Measurements from ENCODE around the gene MTR.

Gene MTR

DNA sequence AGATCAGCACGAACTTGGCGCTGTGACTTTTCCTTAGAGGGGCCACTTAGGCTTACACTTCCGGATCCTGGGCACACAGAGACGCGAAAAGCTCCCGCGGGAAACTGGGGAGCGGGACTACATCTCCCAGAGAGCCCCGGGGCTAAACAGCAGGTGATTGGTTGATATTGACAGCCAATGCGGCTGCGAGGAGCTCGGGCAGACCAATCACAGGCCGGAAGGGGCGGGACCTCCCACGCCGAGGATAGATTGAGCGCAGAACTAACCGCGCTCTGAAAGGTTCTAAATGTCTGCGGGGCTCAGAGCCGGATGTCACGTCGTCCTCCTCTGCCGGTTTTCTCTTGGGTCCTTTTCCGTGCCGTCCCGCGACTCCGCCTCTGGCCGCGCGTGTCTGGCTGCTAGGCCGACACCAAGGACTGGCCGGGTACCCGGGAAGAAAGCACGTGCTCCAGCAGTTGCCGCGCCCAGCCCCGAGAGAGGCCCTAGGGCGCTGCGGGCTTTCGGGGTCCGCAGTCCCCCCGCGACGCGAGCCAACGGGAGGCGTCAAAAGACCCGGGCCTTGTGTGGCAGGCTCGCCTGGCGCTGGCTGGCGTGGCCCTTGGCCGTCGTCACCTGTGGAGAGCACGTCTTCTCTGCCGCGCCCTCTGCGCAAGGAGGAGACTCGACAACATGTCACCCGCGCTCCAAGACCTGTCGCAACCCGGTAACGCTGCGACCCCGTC, at the start of gene MTR:
Gene MTR (plus strand): TSS at position 258 of the 722 bp plus-strand sequence. CDS start 412 bp downstream, at position 670.
- DNase-seq (ENCODE audit: low spot score) = peak; percentile 100

DNA sequence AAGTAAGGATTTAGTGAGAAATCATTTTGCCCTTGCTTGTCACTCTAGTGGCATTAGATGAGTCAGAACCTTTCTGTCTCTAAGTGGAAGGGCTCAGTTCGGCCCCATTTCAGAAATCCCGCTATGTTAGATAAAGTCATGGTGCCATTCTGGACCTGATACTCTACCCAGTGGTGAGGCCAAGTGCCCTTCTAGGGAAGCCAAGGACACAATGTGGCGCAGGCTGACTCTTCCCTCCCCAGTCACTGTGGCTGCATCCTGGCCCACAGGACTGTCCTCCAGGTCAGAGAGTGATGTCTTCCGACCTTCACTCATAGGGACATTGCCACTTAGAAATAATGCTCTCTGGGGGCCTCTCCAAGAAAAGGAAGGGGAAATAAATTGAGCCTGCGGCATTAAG, 48.3 kb upstream of the MTR start:
- DNase-seq (ENCODE audit: low spot score) = no peak

DNA sequence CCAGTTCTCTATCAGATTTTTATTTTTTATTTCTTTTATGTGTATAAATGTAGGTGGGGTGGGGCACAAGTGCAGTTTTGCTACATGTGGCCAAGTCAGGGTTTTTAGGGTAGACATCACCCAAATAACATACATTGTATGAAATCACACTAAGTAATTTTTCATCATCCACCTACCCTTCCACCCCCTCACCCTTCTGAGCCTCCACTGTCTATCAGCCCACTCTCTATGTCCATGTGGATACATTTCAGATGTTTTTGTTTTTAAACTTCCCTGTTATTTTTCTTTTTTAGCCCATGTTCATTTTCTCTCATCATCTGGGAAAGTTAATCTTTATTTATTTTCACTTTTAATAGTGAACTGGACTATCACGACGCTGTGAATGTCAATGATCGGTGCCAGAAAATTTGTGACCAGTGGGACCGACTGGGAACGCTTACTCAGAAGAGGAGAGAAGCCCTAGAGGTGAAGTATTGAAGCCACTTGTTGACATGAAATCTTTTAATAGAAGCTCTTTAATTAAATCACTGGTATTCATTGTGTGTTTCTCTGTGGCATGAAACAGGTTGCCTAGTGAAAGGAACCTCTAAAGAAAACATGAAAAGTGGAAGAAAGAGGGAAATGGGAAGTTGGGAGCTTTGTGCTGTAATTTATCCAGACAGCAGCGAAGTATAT, 47.6 kb upstream of the MTR start:
- no peak for DNase-seq (ENCODE audit: low spot score)

DNA sequence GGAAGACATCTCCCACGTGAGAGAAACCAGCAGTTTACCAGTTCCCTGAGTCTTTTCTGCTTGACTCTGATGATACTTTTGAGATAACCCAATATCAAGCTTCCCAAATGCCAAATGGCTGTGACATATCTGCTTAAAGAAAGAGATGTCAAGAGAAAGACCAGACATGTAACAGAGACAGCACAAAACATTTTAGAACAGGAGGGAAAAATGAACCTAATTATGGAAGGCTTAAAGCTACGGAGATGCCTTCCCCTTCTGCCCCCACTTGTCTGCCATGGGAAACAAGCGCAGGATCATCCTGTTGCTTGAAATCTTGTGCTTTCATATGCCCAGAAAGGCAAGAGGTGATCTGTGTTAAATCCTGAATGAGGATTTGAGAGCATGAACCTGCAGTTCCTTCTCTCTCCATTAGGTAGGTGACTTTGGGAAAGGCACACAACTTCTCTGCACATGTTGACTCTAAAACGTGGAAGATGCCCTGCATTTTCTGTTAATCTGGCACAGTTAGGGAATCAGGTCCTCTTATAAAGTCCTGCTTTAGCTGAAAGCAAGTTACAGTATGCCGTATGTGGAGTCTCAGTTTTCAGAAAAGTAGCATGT, 46.7 kb upstream of the MTR start:
- DNase-seq (ENCODE audit: low spot score) = no peak

DNA sequence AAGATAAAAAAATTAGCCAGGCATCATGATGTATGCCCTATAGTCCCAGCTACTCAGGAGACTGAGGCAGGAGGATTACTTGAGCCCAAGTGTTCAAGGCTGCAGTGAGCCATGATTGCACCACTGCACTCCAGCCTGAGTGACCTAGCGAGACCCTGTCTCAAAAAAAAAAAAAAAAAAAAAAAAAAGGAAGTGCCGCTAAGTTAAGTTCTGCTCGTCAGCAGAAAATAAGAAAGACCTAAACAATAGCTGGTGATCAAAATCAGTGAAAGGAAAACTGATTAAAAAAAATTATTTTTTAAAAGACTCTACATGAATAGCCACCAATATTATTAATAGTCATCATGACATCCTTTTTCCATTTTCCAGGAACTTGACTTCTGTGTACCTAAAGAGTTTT, 44.2 kb upstream of the MTR start:
- DNase-seq (ENCODE audit: low spot score) = no peak

DNA sequence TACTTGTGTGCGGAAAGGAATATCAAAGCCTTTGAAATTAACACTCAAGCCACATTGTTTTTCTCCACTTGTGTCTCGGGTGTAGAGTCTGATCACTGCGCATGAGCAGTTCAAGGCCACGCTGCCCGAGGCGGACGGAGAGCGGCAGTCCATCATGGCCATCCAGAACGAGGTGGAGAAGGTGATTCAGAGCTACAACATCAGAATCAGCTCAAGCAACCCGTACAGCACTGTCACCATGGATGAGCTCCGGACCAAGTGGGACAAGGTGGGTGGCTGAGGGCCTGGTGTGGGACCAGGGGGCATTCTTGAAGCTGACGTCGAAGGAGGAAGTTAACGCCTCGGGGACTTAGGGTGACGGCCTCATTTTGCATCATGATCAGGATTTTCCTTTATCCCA, 43.7 kb upstream of the MTR start:
- no peak for DNase-seq (ENCODE audit: low spot score)

DNA sequence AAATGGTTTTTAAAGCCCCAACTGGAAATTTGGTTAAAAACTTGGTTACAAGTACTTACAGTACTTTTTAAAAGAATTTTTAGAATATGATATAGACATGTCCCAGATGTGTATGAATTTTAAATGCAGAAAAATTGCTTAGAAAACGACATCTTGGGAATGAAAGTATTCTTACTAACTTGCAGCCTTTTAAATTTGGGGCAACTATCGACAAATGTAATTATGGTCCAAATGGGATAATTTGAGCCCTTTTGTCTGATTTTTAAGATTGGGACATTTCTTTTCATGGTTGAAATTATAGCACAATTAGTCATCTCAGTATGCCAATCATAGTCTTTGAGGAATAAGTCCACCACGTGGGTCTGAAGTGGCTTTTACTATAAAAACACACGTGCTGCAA, 43.2 kb upstream of the MTR start:
- no peak for DNase-seq (ENCODE audit: low spot score)

DNA sequence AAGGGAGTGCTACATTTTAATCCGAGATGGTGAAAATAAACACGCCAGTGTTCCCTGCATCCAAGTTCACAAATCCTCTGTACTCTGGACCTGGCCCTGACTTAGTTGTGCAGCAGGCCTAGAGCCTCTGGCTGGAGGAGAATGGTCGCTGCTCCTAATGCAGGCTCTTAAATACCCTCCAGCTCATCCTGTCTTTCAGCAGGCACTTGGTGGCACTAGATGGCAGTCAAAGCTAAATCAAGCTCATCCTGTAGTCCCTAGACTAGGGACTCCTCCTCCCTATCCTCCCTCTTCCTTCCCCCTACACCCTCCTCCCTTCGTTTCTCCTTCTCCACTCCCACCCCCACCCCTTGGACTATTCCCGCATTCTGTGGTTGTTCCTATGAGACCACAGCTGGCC, 41.6 kb upstream of the MTR start:
- DNase-seq (ENCODE audit: low spot score) = peak; percentile 24

DNA sequence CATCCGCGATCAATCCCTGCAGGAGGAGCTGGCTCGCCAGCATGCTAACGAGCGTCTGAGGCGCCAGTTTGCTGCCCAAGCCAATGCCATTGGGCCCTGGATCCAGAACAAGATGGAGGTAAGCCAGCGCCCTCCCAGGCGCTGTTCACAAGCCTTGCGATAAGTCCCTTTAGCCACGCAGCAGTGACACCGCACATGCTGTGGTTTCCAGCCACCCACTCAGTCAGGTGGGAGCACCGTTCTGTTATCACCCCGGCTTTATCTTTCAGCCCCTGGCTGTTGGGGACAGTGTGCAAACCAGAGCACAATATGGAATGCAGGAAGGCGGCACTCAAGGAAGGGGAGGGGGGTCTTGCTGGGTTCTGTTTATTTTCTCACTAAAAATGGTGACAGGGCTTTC, 41.1 kb upstream of the MTR start:
- no peak for DNase-seq (ENCODE audit: low spot score)

DNA sequence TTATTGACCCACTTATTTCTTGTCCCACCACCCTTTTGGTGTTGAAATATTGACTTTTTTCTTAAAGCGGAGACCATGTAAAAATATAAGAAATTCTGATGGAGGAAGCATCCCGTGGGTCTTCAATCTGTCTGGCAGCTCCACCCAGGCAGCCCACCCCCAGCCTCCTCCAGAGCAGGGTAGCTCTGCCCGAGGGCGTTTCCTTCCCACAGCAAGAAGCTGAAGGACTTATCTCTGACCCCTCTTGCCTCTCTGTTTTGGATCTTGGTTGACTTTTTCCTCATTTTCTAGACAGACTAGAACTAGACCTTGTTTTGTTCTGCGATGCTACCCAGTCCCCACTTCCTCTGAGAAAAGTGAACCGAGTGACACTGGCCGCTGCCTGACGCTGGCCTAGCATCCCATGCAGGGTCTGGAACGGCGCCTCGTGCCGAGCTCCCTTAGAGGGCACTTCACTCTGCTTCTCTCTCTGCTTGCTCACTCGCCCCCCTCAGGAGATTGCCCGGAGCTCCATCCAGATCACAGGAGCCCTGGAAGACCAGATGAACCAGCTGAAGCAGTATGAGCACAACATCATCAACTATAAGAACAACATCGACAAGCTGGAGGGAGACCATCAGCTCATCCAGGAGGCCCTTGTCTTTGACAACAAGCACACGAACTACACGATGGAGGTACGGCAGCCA, 40.4 kb upstream of the MTR start:
- DNase-seq (ENCODE audit: low spot score) = no peak

DNA sequence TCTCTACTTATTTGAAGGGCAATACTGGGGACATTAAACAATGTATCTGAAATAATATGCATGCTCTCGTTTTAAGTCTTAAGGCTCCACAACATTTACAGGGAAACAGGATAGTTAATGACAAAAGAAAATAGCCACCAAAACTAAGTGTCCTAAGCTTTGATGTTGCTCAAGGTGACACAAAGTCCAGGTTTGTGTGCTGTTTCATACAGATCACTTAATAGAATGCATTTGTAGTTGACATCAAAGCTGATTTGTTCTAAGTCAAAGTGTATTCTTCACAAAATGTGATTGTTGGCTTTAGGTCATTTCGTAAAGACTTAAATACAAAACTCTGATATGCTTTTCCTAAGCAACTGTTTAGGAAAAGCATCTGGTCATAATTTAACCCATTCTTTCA, 37.5 kb upstream of the MTR start:
- DNase-seq (ENCODE audit: low spot score) = no peak

DNA sequence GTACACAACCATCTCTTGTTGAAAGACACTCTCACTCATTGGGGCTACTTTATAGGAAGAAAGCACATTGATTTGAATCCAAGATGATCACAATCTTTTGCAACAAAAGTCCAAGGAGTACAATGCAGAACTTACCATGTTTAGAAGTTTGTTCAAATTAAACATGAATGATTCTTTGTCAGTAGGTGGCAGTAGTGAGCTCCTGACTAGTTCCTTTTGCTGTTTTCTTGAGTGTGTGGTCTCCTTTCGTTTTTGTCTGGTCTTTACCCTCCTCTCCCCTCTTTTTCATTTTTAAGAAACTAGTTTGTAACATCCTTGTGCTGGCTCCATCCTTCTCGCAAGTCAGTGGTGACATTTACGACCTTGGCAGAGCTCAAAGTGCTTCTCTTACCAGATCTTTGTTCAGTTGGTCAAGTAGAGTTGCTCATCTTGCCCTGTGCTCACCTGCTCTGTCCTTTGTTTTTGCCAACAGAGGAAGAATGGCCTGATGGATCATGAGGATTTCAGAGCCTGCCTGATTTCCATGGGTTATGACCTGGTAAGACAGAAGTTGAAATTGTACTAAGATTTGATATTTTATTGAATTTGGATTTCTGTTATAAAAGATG, 35.7 kb upstream of the MTR start:
- DNase-seq (ENCODE audit: low spot score) = peak; percentile 41

DNA sequence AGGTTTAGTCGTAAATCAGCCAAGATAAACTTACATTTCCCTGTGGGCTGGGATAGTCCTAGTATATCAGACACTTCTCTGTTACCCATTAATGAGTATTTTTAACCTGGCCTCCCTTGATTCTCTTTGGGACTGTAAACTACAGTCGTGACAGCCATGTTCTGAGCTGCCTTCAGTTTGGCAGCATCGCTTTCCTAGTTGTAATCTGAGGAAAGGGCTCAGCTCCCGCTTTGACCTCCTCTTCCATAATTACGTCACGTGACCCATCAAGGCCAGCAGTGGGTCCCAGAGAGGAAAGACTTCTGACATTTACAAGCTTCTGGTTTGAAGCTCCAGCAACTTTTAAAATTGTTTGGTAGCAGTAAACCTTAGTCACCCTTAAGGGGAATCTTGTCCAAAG, 34.6 kb upstream of the MTR start:
- no peak for DNase-seq (ENCODE audit: low spot score)

DNA sequence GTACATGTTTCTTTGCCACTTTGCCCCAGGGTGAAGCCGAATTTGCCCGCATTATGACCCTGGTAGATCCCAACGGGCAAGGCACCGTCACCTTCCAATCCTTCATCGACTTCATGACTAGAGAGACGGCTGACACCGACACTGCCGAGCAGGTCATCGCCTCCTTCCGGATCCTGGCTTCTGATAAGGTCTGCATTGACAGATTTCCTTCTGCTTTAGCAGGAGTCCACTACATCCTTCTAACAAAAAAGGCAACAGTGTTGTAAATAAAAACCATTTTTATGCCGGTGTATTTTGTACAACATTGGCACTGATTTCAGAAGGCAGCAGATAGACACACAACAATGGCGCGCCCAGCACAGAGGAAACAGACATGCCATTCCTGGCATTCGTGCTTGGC, 34.1 kb upstream of the MTR start:
- no peak for DNase-seq (ENCODE audit: low spot score)

DNA sequence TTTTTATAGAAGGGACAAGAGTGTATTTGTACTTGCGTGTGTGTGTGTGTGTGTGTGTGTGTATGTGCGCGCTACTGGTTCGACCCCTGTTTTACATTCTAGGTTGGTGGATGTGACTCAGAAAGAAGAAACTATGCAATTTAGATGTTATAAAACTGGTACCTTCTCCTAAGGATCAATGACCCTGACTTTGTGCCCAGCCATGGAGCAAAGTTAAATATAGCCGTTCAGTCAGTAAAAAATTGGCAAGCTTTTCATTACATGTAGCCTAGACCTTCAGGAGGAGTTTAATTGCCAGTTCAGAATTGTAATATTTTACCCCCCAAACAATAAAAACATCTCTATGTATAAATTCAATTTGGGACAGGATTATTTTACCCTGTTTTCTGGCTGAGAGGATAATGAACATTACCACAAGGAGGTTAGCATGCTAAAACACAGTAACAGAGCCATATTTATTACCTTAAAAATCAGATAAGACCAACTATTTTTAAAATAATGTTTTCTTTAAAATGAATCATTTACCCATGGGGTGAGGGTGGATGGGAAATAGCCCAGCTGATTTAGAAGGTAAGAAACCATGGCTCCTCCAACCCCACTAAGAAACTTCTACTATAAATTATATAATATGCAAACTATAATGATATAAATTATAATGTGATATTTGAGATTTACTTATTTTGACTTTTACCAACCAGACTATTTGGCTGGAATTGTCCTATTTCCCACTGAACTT, 33.5 kb upstream of the MTR start:
- no peak for DNase-seq (ENCODE audit: low spot score)

DNA sequence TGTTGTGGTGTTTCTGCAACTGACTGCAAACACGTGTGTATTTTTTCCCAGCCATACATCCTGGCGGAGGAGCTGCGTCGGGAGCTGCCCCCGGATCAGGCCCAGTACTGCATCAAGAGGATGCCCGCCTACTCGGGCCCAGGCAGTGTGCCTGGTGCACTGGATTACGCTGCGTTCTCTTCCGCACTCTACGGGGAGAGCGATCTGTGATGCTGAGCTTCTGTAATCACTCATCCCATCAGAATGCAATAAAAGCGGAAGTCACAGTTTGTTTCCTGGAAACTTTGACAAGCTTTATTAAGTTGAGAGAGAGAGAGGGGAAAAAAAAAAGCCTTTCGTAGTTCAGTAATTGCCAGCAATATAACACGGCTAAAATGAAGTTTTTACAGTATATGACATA, 32.7 kb upstream of the MTR start:
- DNase-seq (ENCODE audit: low spot score) = peak; percentile 26

DNA sequence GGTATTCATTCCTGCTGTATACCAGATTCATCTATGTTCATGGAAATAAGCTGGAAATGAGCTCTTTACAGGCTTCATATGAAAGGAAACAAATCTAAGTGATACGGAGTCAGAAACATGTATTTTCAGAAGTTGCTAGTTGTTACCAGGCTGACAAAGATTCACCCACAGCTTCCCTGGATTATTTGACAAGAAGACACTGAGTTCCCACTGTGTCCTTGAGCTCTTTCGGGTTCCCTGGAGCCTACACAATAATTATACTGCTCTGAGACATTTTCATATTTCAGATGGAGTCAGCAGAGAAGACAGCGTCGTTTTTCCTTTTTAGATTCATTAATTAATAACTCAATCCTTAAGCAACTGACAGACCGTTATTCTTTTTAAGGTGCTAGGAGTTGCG, 29.3 kb upstream of the MTR start:
- no peak for DNase-seq (ENCODE audit: low spot score)

DNA sequence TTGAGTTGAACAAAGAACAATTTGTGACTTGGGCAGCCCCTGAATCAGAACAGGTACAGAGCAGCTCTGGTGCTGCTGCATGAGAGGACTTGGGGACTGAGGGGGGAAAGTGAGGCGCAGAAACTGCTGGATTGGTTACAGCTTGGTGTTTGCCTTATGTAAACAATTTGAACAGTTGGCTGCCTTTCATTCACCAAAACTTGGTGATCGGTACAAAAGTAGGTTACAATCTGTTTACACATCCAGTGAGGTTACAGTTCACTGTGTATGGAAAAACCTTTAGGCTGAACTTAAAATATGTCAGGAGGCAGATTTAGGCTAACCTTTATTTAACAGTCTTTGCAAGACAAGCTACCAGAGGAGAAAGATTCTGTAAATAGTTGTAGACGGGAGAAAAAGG, 28.6 kb upstream of the MTR start:
- no peak for DNase-seq (ENCODE audit: low spot score)

DNA sequence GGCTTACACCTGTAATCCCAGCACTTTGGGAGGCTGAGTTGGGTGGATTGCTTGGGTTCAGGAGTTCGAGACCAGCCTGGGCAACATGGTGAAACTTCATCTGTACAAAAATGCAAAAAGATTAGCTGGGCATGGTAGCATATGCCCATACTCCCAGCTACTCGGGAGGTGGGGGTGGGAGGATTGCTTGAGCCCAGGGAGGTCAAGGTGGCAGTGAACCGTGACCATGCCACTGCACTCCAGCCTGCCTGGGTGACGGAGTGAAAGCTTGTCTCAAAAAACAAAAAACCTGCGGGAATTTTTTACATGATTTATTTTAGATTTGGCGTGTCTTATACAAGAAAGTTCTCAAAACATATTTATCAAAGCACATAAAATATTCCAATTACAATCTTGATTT, 27.8 kb upstream of the MTR start:
- DNase-seq (ENCODE audit: low spot score) = no peak

DNA sequence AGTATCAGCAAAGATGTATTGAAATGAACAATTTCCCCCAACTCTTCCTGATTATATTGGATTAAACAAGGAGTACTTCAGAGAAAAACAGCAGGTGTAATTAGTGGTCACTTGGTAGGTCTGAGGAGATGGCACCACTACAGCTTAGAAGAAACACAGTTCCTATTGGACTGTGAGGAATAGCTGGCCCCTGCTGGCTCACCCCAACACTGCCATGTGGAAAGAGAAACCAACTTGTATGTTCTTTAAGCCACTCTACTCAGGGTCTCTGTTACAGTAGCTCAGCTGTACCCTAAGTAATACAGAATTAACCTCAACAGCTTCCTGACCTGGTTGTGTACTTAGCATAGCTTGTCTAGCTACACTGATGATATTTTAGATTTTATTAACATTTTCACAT, 26.5 kb upstream of the MTR start:
- no peak for DNase-seq (ENCODE audit: low spot score)

DNA sequence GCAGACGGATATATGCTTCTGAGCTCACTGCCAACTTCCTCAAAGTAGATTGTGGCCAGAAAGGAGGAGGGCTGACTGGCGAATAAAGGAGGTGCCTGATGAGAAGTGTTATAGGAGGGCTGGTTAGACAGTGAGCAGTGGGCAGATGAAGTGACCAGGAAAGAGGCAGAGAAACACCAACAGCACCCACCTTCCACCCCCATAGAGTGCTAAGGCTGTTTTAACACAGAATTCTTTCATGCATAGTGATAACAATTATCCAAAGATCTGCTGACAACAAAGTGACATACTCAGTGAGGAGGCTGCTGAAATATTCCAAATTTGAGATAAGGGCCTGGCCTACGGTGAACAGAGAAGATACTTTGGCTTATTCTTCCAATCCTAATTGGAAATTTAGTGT, 21.2 kb upstream of the MTR start:
- DNase-seq (ENCODE audit: low spot score) = no peak

DNA sequence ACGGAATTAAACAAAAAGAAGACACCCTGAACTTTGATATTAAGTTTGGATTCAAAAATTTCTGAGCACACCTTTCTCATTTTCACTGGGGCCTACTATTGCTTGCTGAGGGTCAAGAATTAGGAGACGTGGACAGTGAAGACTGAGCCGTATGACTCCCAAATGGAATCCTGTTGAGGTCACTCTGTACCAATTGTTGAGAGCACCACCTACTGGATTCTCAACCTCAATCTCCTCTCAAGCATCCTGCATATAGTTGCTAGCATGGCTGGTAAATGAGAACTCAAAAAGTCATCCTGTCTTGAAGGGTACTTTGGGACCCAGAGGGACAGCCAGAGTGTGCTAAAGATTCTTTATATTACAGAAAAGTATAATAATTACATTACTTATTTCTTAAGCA, 20.2 kb upstream of the MTR start:
- peak; percentile 48 for DNase-seq (ENCODE audit: low spot score)
